Endodermal cell (in vitro differentiated cells): ENCODE results near the gene FGFR3. TPM values are rescaled to one million over a fixed set of nuclear protein-coding genes. Genes with fewer than 3 reads are reported as not detected.

Source experiments
- DNase-seq: peaks from one replicate; pipeline ENCODE4 v3.0.0-alpha.2; 2017
- H3K27ac ChIP-seq: 2 replicates; pipeline ENCODE4 v1.5.1; 2013; ENCODE audit warnings: mild to moderate bottlenecking, low read depth, low read length, moderate library complexity
- H3K27me3 ChIP-seq: 2 replicates; pipeline ENCODE4 v1.6.1; 2013; ENCODE audit warnings: mild to moderate bottlenecking, low read length, moderate library complexity; ENCODE audit not compliant: insufficient read depth, control insufficient read depth, poor library complexity, severe bottlenecking
- H3K36me3 ChIP-seq: 2 replicates; pipeline ENCODE4 v1.7.0; 2013; ENCODE audit warnings: mild to moderate bottlenecking, low read length, moderate library complexity; ENCODE audit not compliant: control insufficient read depth, insufficient read depth
- H3K4me1 ChIP-seq: one replicate; pipeline ENCODE4 v1.7.0; 2013; ENCODE audit warnings: low read length; ENCODE audit not compliant: control insufficient read depth, insufficient read depth
- H3K4me3 ChIP-seq: 2 replicates; pipeline ENCODE4 v1.5.1; 2013; ENCODE audit warnings: mild to moderate bottlenecking, low read length, moderate library complexity
- H3K9ac ChIP-seq: 2 replicates; pipeline ENCODE4 v1.6.1; 2013; ENCODE audit warnings: mild to moderate bottlenecking, low read length, moderate library complexity; ENCODE audit not compliant: poor library complexity, severe bottlenecking; ENCODE audit errors: extremely low read depth
- H3K9me3 ChIP-seq: 2 replicates; pipeline ENCODE4 v1.6.1; 2013; ENCODE audit warnings: mild to moderate bottlenecking, low read length, moderate library complexity; ENCODE audit not compliant: control insufficient read depth
- H3K27ac Mint-ChIP-seq: 2 replicates; pipeline ENCODE4 v1.8.0; 2020; ENCODE audit warnings: mixed read lengths
- H3K27me3 Mint-ChIP-seq: 2 replicates; pipeline ENCODE4 v1.8.0; 2021; ENCODE audit warnings: mild to moderate bottlenecking, mixed read lengths; ENCODE audit not compliant: insufficient read depth
- H3K36me3 Mint-ChIP-seq: 2 replicates; pipeline ENCODE4 v1.8.0; 2020; ENCODE audit warnings: low read depth, mixed read lengths
- H3K4me1 Mint-ChIP-seq: 2 replicates; pipeline ENCODE4 v1.8.0; 2020; ENCODE audit warnings: mixed read lengths
- H3K4me3 Mint-ChIP-seq: 2 replicates; pipeline ENCODE4 v1.8.0; 2020; ENCODE audit warnings: mild to moderate bottlenecking, moderate library complexity, mixed read lengths
- H3K9me3 Mint-ChIP-seq: 2 replicates; pipeline ENCODE4 v1.8.0; 2020; ENCODE audit warnings: mild to moderate bottlenecking, mixed read lengths
- CTCF ChIP-seq: fragments of 200-600 bp; sonication (generic); conservative IDR thresholded peaks from 2 replicates; pipeline ENCODE4 v1.5.0; 2021; ENCODE audit warnings: antibody characterized with exemption, mild to moderate bottlenecking
- WGBS, 2 experiments: methylation state at CpG; one replicate each; pipeline versions ENCODE4 v1.1.5 to v1.1.7; 2013; ENCODE audit warnings: missing lambda C conversion rate in 2 of 2, mixed read lengths in 1 of 2; ENCODE audit not compliant: insufficient coverage in 1 of 2, insufficient read length in 1 of 2; 5-methylcytosine and 5-hydroxymethylcytosine counted together
- total RNA-seq, 2 donors: library from RNA; stranded (reverse); fragmentation: NEBNext Ultra II Directional in 1 of 2; extraction: Animal tissue kit (Norgen Biotek cat#: 25700) in 1 of 2; gene quantifications; 2 replicates in 1 of 2; 3 replicates in 1 of 2; pipeline ENCODE4 v1.2.1, GENCODE V29; 2021

Gene FGFR3
- total RNA-seq, 2 donors from 2014 or later, result 107 to 125 TPM

GRCh38 chr4:1759170-1759817 is 33.8 kb upstream of the FGFR3 start:
- Mint-ChIP-seq H3K36me3 (no peaks in the 10 kb centered on the region), H3K9me3 (no peaks in the 10 kb centered on the region), H3K27me3 (peaks cover 2% of the 10 kb centered on the region), H3K4me3 (no peak overlapping the region), H3K4me1 (peaks cover 8% of the 10 kb centered on the region), H3K27ac (peak overlapping the region; percentile 66)
- Histone ChIP-seq H3K9ac (no peak overlapping the region), H3K27ac (no peak overlapping the region), H3K9me3 (no peaks in the 10 kb centered on the region), H3K27me3 (no peaks in the 10 kb centered on the region), H3K36me3 (no peaks in the 10 kb centered on the region), H3K4me3 (no peak overlapping the region), H3K4me1 (no peaks in the 10 kb centered on the region)
- peak; percentile 74 for DNase-seq
- 83 to 84% methylated on average over 7 to 19 of the region's 19 CpGs for WGBS, 2 experiments
- no peak for TF ChIP-seq CTCF

GRCh38 chr4:1759818-1760223 is 33.3 kb upstream of the FGFR3 start:
- H3K4me3 Mint-ChIP-seq, result no peak overlapping the region
- WGBS, 2 experiments, result 87 to 88% methylated on average over 11 to 13 of the region's 13 CpGs
- Histone ChIP-seq H3K4me3 (no peak overlapping the region), H3K9me3 (no peaks in the 10 kb centered on the region), H3K27ac (no peak overlapping the region), H3K9ac (no peak overlapping the region), H3K4me1 (no peaks in the 10 kb centered on the region), H3K27me3 (no peaks in the 10 kb centered on the region), H3K36me3 (no peaks in the 10 kb centered on the region)
- H3K36me3 Mint-ChIP-seq, result no peaks in the 10 kb centered on the region
- peaks cover 8% of the 10 kb centered on the region for H3K4me1 Mint-ChIP-seq
- peaks cover 2% of the 10 kb centered on the region for H3K27me3 Mint-ChIP-seq
- peak; percentile 66 for DNase-seq
- TF ChIP-seq CTCF, result peak; percentile 27
- H3K9me3 Mint-ChIP-seq, result no peaks in the 10 kb centered on the region
- H3K27ac Mint-ChIP-seq, result no peak overlapping the region

- H3K4me1 Mint-ChIP-seq, result peaks cover 10% of the 10 kb centered on the region
- H3K4me3 Mint-ChIP-seq, result no peak overlapping the region
- peaks cover 2% of the 10 kb centered on the region for H3K27me3 Mint-ChIP-seq
- no peaks in the 10 kb centered on the region for H3K9me3 ChIP-seq
- no peak for DNase-seq
- 66 to 80% methylated on average over 6 to 25 of the region's 25 CpGs for WGBS, 2 experiments
- H3K27ac Mint-ChIP-seq, result no peak overlapping the region
- no peaks in the 10 kb centered on the region for H3K27me3 ChIP-seq
- H3K9ac ChIP-seq, result no peak overlapping the region
- no peak overlapping the region for H3K27ac ChIP-seq
- no peaks in the 10 kb centered on the region for H3K36me3 ChIP-seq
- H3K4me1 ChIP-seq, result no peaks in the 10 kb centered on the region
- no peak for TF ChIP-seq CTCF
- H3K9me3 Mint-ChIP-seq, result no peaks in the 10 kb centered on the region
- no peak overlapping the region for H3K4me3 ChIP-seq
- H3K36me3 Mint-ChIP-seq, result no peaks in the 10 kb centered on the region
Measured at GRCh38 chr4:1760521-1761071, 32.5 kb upstream of the FGFR3 start.
